Psoas muscle (tissue), 8 donors: ENCODE measurements around the gene ARHGAP23. TPM values are rescaled to one million over a fixed set of nuclear protein-coding genes. Genes with fewer than 3 reads are reported as not detected.

ENCODE experiments used
- ATAC-seq, 4 donors: fragments of 200-7000 bp; cut with Tn5 transposase; one replicate each; pipeline ENCODE4 v1.9.1; 2020; ENCODE audit warnings: moderate library complexity in 3 of 4, mild to moderate bottlenecking in 2 of 4
- DNase-seq, 2 donors: peaks; one replicate each; pipeline ENCODE4 v3.0.0-alpha.2; 2020
- H3K27ac ChIP-seq: fragments of 200-600 bp; one replicate; pipeline ENCODE4 v1.8.0; 2022
- H3K27me3 ChIP-seq, 3 donors: fragments of 200-600 bp in 1 of 3; one replicate each; pipeline versions ENCODE4 v1.6.1 to v1.8.0; 2013 to 2022; ENCODE audit warnings: low read length in 2 of 3, mild to moderate bottlenecking in 2 of 3, moderate library complexity in 1 of 3; ENCODE audit not compliant: insufficient read depth in 3 of 3
- H3K36me3 ChIP-seq, 2 donors: fragments of 200-600 bp in 1 of 2; one replicate each; pipeline versions ENCODE4 v1.6.1 to v1.8.0; 2013 to 2022; ENCODE audit warnings: low read depth in 1 of 2, mild to moderate bottlenecking in 1 of 2, moderate library complexity in 1 of 2; ENCODE audit not compliant: insufficient read depth in 1 of 2
- H3K4me1 ChIP-seq: fragments of 200-600 bp; one replicate; pipeline ENCODE4 v1.8.0; 2022
- H3K4me3 ChIP-seq: fragments of 200-600 bp; one replicate; pipeline ENCODE4 v1.8.0; 2022; ENCODE audit warnings: mild to moderate bottlenecking
- H3K9me3 ChIP-seq: fragments of 200-600 bp; one replicate; pipeline ENCODE4 v1.8.0; 2022
- CTCF ChIP-seq: fragments of 200-600 bp; IDR thresholded peaks from one replicate; pipeline ENCODE4 v1.8.0; 2022; ENCODE audit warnings: antibody characterized with exemption
- WGBS, 3 donors: extraction: QIAGEN DNeasy Blood & Tissue Kit; methylation state at CpG; one replicate each; pipeline versions ENCODE4 v1.1.6 to v1.1.7; 2013; 5-methylcytosine and 5-hydroxymethylcytosine counted together
- intact Hi-C, 2 donors: fragments of 100-400 bp; cut with DNase I; formaldehyde crosslinking; loops; one replicate each; pipeline versions ENCODE4 v1.11.0 to v1.14.2; 2022
- polyA plus RNA-seq, 3 donors: library from polyadenylated mRNA; stranded (reverse); fragments of 200-250 nt; gene quantifications; one replicate each; pipeline ENCODE4 v1.2.3, GENCODE V29; 2013
- total RNA-seq, 4 donors: library from RNA; stranded (reverse); fragmentation: NEBNext Ultra II Directional in 2 of 4; extraction: Animal tissue kit (Norgen Biotek cat#: 25700) in 2 of 4; gene quantifications; one replicate each; pipeline versions ENCODE4 v1.2.1 to v1.2.4, GENCODE V29; 2021 to 2023
- donor health status: healthy with polysubstance abuse.
- donor health status: DM: no; HTN: no; CAD: no; lungs with moderate emphysema.
- donor health status: Bipolar disorder and iron deficiency.
- donor health status: healthy.
- donor health status: DM: yes; HTN: yes; CAD: no.
- donor health status: DM: no; HTN: no; CAD: no.
- donor health status: DM: no; HTN: no; CAD: no.
- donor health status: DM: yes; HTN: yes; CAD: no.

ARHGAP23 gene
- total and polyA plus RNA-seq, 7 donors: 7.6 to 35.8 (median 23.6) TPM

- Histone ChIP-seq H3K27ac (no peak overlapping the region), H3K4me3 (no peak overlapping the region), H3K36me3 (peaks cover 8 to 74% of the 10 kb centered on the region in 2 donors), H3K27me3 (no peaks in the 10 kb centered on the region), H3K4me1 (no peaks in the 10 kb centered on the region), H3K9me3 (no peaks in the 10 kb centered on the region)
- DNase-seq (no peak), ATAC-seq (no peak)
- no peak for TF ChIP-seq CTCF
- WGBS, 3 donors: 74 to 77% (median 74%) methylated on average over 6 of the region's 6 CpGs
- intact Hi-C loops: no loop called here
Measured at GRCh38 chr17:38400286-38400685, 28.0 kb upstream of the ARHGAP23 start.

GRCh38 chr17:38401459-38401858 lies 26.8 kb upstream of the ARHGAP23 start:
- Histone ChIP-seq H3K4me1 (no peaks in the 10 kb centered on the region), H3K27me3 (no peaks in the 10 kb centered on the region), H3K9me3 (no peaks in the 10 kb centered on the region), H3K27ac (no peak overlapping the region), H3K36me3 (peaks cover 4 to 62% of the 10 kb centered on the region in 2 donors), H3K4me3 (no peak overlapping the region)
- no peak for TF ChIP-seq CTCF
- DNase-seq (no peak), ATAC-seq (no peak)
- intact Hi-C loops: no loop called here
- WGBS, 3 donors: 83 to 89% (median 85%) methylated on average over 4 of the region's 4 CpGs

GRCh38 chr17:38402897-38403296 lies 25.4 kb upstream of the ARHGAP23 start:
- WGBS, 3 donors: 94% methylated on average over 5 of the region's 5 CpGs
- Histone ChIP-seq H3K27me3 (no peaks in the 10 kb centered on the region), H3K9me3 (no peaks in the 10 kb centered on the region), H3K27ac (no peak overlapping the region), H3K36me3 (peaks cover 4 to 48% of the 10 kb centered on the region in 2 donors), H3K4me1 (no peaks in the 10 kb centered on the region), H3K4me3 (no peak overlapping the region)
- ATAC-seq (no peak), DNase-seq (no peak)
- TF ChIP-seq CTCF: no peak
- intact Hi-C loops: no loop called here

DNA sequence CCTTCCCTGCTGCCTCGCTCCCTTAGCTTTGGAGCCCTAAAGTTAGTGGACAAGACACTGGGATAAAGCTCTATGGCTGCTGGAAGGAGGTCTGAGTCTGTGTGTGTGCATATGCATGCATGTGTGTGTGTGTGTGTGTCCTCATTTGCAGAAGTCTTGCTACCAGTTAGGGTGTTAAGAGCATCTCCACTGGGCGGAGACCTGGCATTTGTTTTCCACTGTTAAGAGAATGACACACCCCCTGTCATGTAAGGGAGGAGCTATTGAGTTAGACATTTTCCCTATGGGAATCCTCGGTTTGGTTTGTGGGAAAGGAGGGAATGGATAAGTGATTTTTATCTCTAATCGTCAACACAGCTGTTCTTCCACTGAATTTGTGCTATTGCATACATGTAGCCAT lies 24.8 kb upstream of the ARHGAP23 start:
- intact Hi-C loops: no loop called here
- DNase-seq (no peak), ATAC-seq (no peak)
- TF ChIP-seq CTCF: no peak
- WGBS, 3 donors: 60 to 64% (median 64%) methylated on average over 4 of the region's 4 CpGs
- Histone ChIP-seq H3K36me3 (peaks cover 4 to 44% of the 10 kb centered on the region in 2 donors), H3K27ac (no peak overlapping the region), H3K4me1 (no peaks in the 10 kb centered on the region), H3K27me3 (no peaks in the 10 kb centered on the region), H3K4me3 (no peak overlapping the region), H3K9me3 (no peaks in the 10 kb centered on the region)

- Histone ChIP-seq H3K27ac (no peak overlapping the region), H3K27me3 (no peaks in the 10 kb centered on the region), H3K36me3 (peaks cover 4 to 36% of the 10 kb centered on the region in 2 donors), H3K9me3 (no peaks in the 10 kb centered on the region), H3K4me3 (no peak overlapping the region), H3K4me1 (no peaks in the 10 kb centered on the region)
- intact Hi-C loops: no loop called here
- 74 to 78% (median 74%) methylated on average over 16 of the region's 16 CpGs for WGBS, 3 donors
- ATAC-seq: no peak
- TF ChIP-seq CTCF: no peak
- no peak for DNase-seq
Measured at GRCh38 chr17:38404174-38404943, 23.9 kb upstream of the ARHGAP23 start.
